SU-DHL-6 (cell line): ENCODE results near the gene SLC22A25.
"Not testable (repeated sequence)": the region's sequence is repeated elsewhere in the genome, so short reads cannot be mapped to it uniquely, and the experiment has no call there.

Experiments
- H2AFZ ChIP-seq: fragments of 200-600 bp; sonication (generic); 2 replicates; pipeline ENCODE4 v1.6.1; 2014; ENCODE audit warnings: low read depth, mild to moderate bottlenecking, moderate library complexity, mixed read lengths, antibody characterized with exemption, low read length; ENCODE audit not compliant: severe bottlenecking
- H3F3A ChIP-seq: fragments of 200-600 bp; shearing (Covaris generic); 2 replicates; pipeline ENCODE4 v1.6.0; 2016; ENCODE audit warnings: antibody characterized with exemption, mild to moderate bottlenecking; ENCODE audit not compliant: insufficient read depth
- H3K27ac ChIP-seq: fragments of 200-600 bp; sonication (generic); 2 replicates; pipeline ENCODE4 v1.5.1; 2016; ENCODE audit warnings: low read depth, mild to moderate bottlenecking, low read length, moderate library complexity, mixed read lengths
- H3K27me3 ChIP-seq: fragments of 200-600 bp; sonication (generic), shearing (Covaris generic); 2 replicates; pipeline ENCODE4 v1.6.0; 2014; ENCODE audit warnings: mild to moderate bottlenecking, low read length
- H3K36me3 ChIP-seq: fragments of 200-600 bp; sonication (generic); 2 replicates; pipeline ENCODE4 v1.6.1; 2014; ENCODE audit warnings: mild to moderate bottlenecking, low read length, mixed read lengths
- H3K4me2 ChIP-seq: fragments of 300-600, 200-600 bp; shearing (Covaris generic), sonication (generic); 2 replicates; pipeline ENCODE4 v1.6.0; 2014; ENCODE audit warnings: low read length, low read depth, mild to moderate bottlenecking; ENCODE audit not compliant: poor library complexity, severe bottlenecking
- H3K4me3 ChIP-seq: fragments of 200-600 bp; sonication (generic); 2 replicates; pipeline ENCODE4 v1.5.1; 2014; ENCODE audit warnings: antibody characterized with exemption, low read length, mild to moderate bottlenecking, mixed read lengths; ENCODE audit not compliant: insufficient read depth, poor library complexity, severe bottlenecking
- H3K79me2 ChIP-seq: fragments of 200-600 bp; sonication (generic); 2 replicates; pipeline ENCODE4 v1.6.1; 2014; ENCODE audit warnings: mild to moderate bottlenecking, low read length, moderate library complexity; ENCODE audit not compliant: insufficient read depth
- H3K9ac ChIP-seq: fragments of 200-600 bp; sonication (generic); 2 replicates; pipeline ENCODE4 v1.7.0; 2014; ENCODE audit warnings: mild to moderate bottlenecking, low read length
- H3K9me2 ChIP-seq: fragments of 200-600 bp; sonication (generic); replicated peaks from 2 replicates; pipeline ENCODE4 v1.6.1; 2014; ENCODE audit warnings: low read length; ENCODE audit not compliant: insufficient read depth
- H3K9me3 ChIP-seq: fragments of 200-600 bp; sonication (generic); 2 replicates; pipeline ENCODE4 v1.6.1; 2014; ENCODE audit warnings: low read length, mixed read lengths; ENCODE audit not compliant: insufficient read depth
- H4K20me1 ChIP-seq: fragments of 200-600 bp; sonication (generic); 2 replicates; pipeline ENCODE4 v1.6.1; 2014; ENCODE audit warnings: low read depth, mild to moderate bottlenecking, antibody characterized with exemption, low read length, moderate library complexity, mixed read lengths
- CTCF ChIP-seq: fragments of 200-600 bp; sonication (generic); IDR thresholded peaks from one replicate; pipeline ENCODE4 v1.5.1; 2017; ENCODE audit warnings: antibody characterized with exemption, mild to moderate bottlenecking, low read length, moderate library complexity; ENCODE audit not compliant: insufficient read depth, poor library complexity, severe bottlenecking
- EZH2phosphoT487 ChIP-seq: fragments of 200-600 bp; sonication (generic), shearing (Covaris generic); conservative IDR thresholded peaks from 2 replicates; pipeline ENCODE4 v1.6.1; 2018; ENCODE audit warnings: mild to moderate bottlenecking, antibody characterized with exemption, low read length, moderate library complexity, mixed read lengths

The SLC22A25 gene

GRCh38 chr11:63250162-63251050 lies 7.0 kb upstream of the SLC22A25 start:
- Histone ChIP-seq H3F3A (no peaks in the 10 kb centered on the region), H3K27ac (no peak overlapping the region), H3K9ac (no peak overlapping the region), H3K36me3 (no peaks in the 10 kb centered on the region), H4K20me1 (no peaks in the 10 kb centered on the region), H3K9me2 (no peaks in the 10 kb centered on the region), H3K27me3 (no peaks in the 10 kb centered on the region; the same call in 1 of the 2 replicates), H3K79me2 (no peaks in the 10 kb centered on the region), H2AFZ (no peak overlapping the region), H3K4me2 (no peak overlapping the region), H3K4me3 (no peak overlapping the region), H3K9me3 (no peaks in the 10 kb centered on the region)
- TF ChIP-seq EZH2phosphoT487 (no peak), CTCF (no peak)

- H4K20me1 ChIP-seq, result no peaks in the 10 kb centered on the region
- H3K4me2 ChIP-seq, result no peak overlapping the region
- no peaks in the 10 kb centered on the region for H3K36me3 ChIP-seq
- no peaks in the 10 kb centered on the region for H3K9me3 ChIP-seq
- no peak overlapping the region for H2AFZ ChIP-seq
- no peak overlapping the region for H3K4me3 ChIP-seq
- no peak overlapping the region for H3K9ac ChIP-seq
- TF ChIP-seq CTCF (no peak), EZH2phosphoT487 (no peak)
- H3K9me2 ChIP-seq, result no peaks in the 10 kb centered on the region
- no peaks in the 10 kb centered on the region for H3K79me2 ChIP-seq
- H3K27ac ChIP-seq, result no peak overlapping the region
- H3F3A ChIP-seq, result no peaks in the 10 kb centered on the region
- no peaks in the 10 kb centered on the region; the same call in 1 of the 2 replicates for H3K27me3 ChIP-seq
Observed at GRCh38 chr11:63248966-63249365, 5.6 kb upstream of the SLC22A25 start.

- not testable (repeated sequence) for H3F3A ChIP-seq, H3K27ac ChIP-seq, H3K4me2 ChIP-seq, H2AFZ ChIP-seq, H3K36me3 ChIP-seq, H4K20me1 ChIP-seq, H3K9ac ChIP-seq, H3K27me3 ChIP-seq, H3K79me2 ChIP-seq, H3K9me3 ChIP-seq, H3K9me2 ChIP-seq, H3K4me3 ChIP-seq
Observed at GRCh38 chr11:63247237-63248002, 4.0 kb upstream of the SLC22A25 start.

- no peaks in the 10 kb centered on the region; the same call in 1 of the 2 replicates for H3K27me3 ChIP-seq
- H3K36me3 ChIP-seq, result no peaks in the 10 kb centered on the region
Observed at GRCh38 chr11:63246045-63246444, 2.6 kb upstream of the SLC22A25 start.

More at GRCh38 chr11:63246045-63246444, 2.6 kb upstream of the SLC22A25 start:
- Histone ChIP-seq H3K4me3 (no peak overlapping the region), H3K4me2 (no peak overlapping the region), H3K27ac (no peak overlapping the region), H2AFZ (no peak overlapping the region), H3F3A (no peaks in the 10 kb centered on the region), H3K9me3 (no peaks in the 10 kb centered on the region), H3K79me2 (no peaks in the 10 kb centered on the region), H3K9me2 (no peaks in the 10 kb centered on the region), H4K20me1 (no peaks in the 10 kb centered on the region), H3K9ac (no peak overlapping the region)
- TF ChIP-seq CTCF (no peak), EZH2phosphoT487 (no peak)
